Activated T-cell treated with anti-CD3 and anti-CD28 coated beads for 24 hours (primary cell): ENCODE data around the gene SPAG16.

Experiments
- DNase-seq: peaks from one replicate; pipeline ENCODE4 v3.0.0-alpha.2; 2020; ENCODE audit warnings: low read depth

The SPAG16 gene

DNA sequence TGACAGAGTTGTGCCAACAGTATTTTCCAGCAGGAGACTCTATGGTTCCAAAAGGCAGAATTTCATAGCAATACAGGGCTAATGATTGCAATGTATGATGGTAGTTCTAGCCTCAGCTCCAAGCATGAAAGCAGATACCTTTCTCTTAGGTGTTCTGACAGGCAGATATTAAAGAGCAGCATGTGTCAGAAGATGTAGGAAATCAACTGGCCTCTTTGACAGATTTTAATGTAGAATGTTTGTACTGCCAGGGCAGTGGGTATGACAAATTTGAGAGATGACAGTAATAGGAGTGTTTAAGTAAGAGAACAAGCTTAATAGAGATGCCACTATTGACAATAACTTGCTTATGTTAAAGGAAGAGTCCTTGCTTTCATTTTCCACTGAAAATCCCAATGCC is 1105.1 kb downstream of the SPAG16 start:
- DNase-seq = no peak

DNA sequence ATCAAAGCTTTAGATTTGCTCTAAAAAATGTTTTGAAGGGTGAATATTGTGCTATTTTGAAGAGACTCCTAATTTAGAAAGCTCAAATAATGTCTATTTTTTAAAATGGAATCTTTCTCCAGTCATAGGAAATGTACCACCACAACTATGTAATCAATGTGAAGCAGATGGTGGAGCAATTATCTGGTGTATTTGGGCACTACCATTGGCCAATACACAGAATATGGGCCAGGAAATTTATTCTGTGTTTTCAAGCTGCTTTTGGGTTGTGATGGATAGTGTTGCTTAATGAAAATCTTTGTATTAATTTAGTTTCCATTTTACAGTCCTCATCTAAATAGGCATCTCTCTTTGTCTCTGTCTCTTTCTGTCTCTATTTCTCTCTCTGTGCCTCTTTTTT is 1109.5 kb downstream of the SPAG16 start:
- DNase-seq = no peak

DNA sequence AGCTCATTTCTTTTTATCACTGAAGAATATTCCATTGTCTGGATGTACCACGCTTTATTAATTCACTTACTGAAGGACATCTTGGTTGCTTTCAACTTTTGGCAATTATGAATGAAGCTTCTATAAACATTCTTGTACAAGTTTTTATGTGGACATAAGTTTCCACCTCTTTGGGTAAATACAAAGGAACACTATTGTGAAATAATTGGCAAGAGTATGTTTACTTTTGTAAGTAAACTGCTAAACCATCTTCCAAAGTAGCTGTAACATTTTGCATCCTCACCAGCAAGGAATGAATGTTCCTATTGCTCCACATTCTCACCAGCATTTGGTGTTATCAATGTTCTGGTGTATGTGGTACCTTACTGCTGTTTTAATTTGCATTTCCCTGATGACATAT is 1110.8 kb downstream of the SPAG16 start:
- DNase-seq = no peak

DNA sequence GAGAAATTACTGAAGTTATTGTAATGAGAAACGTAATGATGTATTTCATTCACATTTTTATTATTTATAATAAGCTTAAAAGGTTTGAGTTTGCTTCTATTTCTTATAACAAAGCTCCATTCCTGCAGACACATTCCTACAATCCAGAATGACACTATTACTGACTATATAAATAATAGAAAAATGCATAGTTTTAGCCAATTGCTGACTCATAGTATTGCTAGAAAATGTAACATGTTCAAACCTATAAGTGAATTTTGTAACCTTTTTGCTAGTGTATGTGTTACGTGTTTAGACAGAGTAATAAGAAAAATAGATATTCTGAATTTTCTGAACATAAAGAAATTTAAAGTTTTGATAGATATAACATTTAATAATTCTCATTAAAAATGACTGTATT is 1117.3 kb downstream of the SPAG16 start:
- DNase-seq = no peak

DNA sequence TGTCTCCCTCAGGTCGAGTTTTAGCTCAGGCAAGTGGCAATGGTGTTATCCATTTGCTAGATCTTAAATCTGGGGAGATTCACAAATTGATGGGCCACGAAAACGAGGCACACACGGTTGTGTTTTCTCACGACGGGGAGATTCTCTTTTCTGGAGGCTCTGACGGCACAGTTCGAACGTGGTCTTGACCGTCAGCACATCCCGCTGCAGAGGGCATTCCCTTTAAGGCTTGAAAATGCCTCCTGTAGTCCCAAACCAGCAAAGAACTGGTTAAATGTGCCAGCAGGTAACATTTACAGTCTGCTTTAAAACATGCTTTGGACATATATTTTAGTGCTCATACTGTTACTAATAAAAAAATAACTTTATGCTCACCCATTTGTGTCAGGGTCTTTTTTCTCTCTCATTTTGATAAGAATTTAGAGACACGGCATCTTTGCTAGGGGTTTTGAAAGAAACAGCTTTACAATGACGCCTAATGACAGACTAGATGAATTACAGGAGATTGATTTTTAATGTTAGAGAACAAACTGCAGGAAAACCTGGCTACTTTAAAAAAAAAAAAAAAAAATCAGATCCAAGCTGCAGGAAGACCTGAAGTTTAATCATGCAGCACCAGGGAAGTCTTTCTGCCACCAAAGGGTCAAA is 1126.0 kb downstream of the SPAG16 start:
- DNase-seq = no peak

DNA sequence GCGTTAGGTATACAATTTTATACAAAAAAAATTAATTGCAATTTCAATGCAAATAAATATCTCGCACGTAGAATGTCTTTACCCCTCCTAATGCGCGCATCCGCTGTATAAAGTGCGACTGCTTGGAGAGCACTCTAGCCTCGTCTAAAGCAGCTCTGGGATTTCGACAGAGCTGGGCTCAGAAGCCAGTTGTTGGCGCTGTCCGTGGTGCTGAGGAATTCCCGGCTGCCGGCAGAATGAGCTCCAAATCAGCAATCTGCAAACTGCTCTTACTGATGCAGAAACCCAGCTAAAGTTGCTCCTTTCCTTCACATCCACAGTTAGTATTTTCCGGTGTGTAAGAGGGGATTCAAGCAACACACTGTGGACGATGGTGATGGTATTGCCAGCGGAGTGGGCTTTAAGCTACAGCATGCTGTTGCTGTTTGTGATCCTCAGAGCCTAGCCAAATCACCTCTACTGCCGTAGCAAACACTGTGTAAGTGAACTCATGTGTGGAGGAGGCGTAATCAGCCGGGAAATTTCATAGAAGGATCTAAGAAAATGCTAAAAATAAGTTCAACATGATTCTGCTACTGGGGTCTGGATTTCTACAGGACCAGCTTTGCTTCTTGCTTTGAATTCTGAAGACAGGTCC is 1126.8 kb downstream of the SPAG16 start, which contains the start of gene VWC2L:
TSS of gene VWC2L (plus strand) at position 137 of the 637 bp plus-strand sequence. CDS start 3,140 bp downstream, outside the sequence.
- no peak for DNase-seq

DNA sequence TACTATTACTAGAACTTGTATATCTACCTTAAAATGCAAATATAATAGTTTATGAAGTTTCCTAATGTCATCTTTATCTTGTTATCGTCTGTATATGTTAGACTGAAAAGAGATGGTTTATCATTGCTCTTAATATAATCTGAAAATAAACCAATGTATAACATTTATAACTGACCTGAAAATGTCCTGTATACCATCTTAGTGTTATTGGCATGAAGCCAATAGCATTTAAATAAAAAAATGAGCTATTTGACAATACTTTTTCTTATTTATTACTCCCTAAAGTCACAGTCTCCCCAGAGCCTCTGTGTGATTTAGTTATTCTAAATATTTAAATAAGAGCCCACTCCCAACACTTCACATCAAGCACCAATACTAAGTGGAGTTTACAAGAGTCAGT is 1128.4 kb downstream of the SPAG16 start:
- no peak for DNase-seq

DNA sequence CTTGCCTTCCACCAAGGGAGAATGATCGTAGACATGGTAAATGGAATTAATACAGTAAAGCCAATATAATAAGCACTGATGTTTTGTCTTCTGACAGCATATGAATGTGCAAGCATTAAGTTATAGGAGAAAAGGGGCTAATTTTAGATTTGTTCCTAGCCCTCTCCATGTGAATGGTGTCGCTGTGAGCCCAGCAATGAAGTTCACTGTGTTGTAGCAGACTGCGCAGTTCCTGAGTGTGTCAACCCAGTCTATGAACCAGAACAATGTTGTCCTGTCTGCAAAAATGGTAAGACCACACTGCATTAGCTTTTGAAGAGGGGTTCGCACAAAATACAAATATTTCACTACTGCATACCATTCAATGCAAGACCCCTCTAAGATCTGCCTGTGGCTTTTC is 1152.2 kb downstream of the SPAG16 start:
- no peak for DNase-seq

DNA sequence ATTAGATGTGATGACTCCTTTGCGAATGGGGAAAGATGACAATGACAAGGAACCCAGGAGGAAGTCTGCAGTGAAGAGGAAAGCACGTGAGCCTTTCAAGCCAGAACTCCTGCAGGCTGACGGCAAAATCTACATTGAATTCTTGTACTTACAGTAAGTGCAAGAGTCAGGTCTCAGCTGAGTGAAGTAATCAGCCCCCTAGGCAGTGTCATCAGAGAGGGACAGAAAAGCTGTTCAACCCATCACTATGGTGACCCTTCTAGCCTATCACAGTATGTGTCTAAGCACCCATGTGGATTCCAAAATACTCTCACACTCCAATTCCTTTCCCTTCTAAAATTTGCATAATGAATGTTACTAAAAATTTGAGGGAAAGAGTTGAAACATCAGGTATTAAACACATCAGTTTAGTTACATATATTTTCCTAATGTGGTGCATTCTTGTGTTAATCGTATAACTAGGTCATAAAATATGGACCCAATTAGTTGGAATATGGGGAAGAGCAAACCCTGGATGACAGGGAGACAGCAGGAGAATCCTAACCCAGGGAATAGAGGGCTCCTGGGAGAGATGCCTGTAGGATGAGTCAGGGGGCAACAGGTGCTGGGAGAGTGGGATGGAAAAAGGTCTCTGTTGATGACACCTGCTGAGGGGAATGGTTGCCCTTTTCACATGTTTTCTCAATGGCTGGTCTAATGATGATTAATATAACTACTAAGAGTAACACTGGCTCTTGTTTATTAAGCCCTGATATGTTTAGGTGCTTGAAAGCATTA is 1166.0 kb downstream of the SPAG16 start:
- no peak for DNase-seq

DNA sequence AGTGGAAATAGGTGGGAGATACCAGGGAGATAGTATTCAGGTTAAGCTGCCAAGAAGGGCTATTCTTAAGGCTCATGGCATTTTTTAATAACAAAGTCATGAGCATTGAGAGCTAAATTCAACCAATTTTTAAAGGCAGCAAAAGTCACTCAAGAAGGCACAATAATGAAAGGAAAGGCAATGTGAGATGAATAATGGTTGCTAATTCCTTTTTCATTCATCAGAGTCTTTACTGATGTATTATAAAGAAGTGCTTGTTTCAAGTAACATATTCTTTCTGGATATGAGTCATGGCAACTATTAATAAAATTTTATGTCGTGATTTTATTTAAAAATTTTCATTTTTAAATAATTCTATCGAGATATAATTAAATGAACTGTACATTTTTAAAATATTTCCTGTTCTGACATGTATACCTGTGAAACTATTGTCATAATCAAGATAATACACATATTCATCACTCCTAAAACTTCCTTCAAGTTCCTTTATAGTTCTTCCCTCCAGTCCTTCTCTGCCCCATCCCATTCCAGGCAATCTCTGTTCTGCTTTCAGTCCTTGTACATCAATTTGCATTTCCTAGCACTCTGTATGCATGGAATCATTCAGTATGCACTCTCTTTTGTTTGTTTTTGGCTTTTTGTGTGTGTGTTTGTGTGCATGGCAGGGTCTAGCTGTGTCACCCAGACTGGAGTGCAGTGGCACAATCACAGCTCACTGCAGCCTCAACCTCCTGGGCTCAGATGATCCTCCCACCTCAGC is 1167.4 kb downstream of the SPAG16 start:
- DNase-seq = no peak
